Measurements from ENCODE around the gene NEDD8.

NEDD8 gene

GRCh38 chr14:24183014-24183481 lies 49.1 kb downstream of the NEDD8 start:
- Histone ChIP-seq H3K36me3 (ENCODE audit: control insufficient read depth in 2 of 2, insufficient read depth in 2 of 2, low read length in 2 of 2) (peaks cover 43 to 60% of the 10 kb centered on the region in 2 donors), H3K4me3 (ENCODE audit: low read length in 2 of 2) (no peak overlapping the region), H3K4me1 (ENCODE audit: control insufficient read depth, insufficient read depth, low read length) (peaks cover 14% of the 10 kb centered on the region), H3K9ac (ENCODE audit: low read length in 2 of 2) (no peak overlapping the region), H3K9me3 (ENCODE audit: control insufficient read depth in 2 of 2, low read length in 2 of 2) (no peaks in the 10 kb centered on the region), H3K27ac (ENCODE audit: low read length) (no peak overlapping the region), H3K27me3 (ENCODE audit: control insufficient read depth in 1 of 2, insufficient read depth in 2 of 2, low read length in 2 of 2) (no peaks in the 10 kb centered on the region)

DNA sequence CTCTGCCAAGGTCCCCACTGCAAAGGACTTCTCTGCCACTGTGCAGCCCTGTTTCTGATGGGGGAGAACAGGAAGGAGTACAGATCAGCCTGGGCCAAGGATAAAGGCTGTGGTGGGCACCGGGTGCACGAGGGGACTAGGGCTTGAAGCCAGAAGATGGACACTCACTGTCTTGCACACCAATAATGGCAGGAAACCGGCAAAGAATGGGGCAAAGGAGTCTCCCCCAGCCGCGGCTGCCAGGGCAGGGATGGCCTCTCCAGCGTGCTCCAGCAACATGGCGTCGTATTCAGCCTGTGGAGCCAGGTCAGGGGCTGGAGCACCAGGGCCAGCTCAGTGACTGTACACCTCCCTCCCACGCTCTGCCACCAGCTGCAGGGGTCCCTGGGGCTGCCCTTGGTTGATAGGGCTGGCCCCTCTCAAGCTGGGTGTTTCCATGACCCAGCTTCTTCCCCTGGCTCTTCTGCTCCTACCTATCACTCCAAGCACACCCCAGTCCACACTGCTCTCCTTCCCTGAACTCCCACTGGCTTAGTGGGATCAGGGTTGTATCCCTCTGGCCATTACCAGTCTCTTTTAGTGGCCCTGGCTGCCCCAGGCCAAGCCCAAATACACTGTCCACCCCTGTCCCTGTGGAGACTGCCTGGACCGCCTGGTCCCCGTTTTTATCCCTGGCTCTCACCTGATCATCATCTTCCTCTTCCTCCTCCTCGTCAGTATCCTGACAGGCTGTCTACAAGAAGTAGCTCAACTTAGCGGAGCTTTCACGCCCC lies 49.9 kb downstream of the NEDD8 start:
- no peak overlapping the region for H3K9ac ChIP-seq (ENCODE audit: low read length in 2 of 2)
- H3K36me3 ChIP-seq (ENCODE audit: control insufficient read depth in 2 of 2, insufficient read depth in 2 of 2, low read length in 2 of 2), result peaks cover 43 to 60% of the 10 kb centered on the region in 2 donors
- no peak overlapping the region for H3K27ac ChIP-seq (ENCODE audit: low read length)

DNA sequence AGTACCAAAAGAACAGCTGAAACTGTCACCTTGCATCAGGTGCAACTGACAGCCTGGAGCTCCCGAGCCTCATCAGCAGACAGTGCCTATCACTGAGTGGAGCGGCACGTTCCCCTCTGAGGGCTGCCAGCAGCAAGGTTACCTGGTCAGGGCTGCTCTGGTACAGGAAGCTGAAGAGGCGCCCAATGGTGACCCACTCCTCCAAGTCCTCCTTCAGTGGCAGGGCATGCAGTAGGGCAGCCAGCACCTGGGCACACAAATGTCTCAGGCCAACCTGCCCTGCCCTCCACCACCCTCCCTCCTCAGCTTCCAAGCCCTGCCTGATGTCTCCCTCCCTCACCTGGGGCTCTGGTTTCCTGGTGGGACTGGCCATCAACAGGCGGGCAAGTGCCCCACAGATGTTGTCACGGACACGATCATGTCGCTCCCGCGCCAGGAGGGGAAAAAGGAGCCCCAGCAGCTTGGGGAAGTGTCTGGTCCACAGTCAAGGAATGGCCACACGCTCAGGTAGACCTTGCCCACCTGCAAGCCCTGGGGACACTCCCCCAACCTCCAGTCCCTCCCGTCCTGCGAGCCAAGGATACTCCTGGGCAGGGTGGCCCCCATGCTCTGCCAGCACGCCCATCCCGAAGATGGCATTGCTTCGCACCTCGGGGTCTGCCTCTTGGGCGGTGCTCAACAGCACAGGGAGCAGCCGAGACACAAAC lies 50.6 kb downstream of the NEDD8 start:
- H3K36me3 ChIP-seq (ENCODE audit: control insufficient read depth in 2 of 2, insufficient read depth in 2 of 2, low read length in 2 of 2), result peaks cover 40 to 55% of the 10 kb centered on the region in 2 donors
- H3K9me3 ChIP-seq (ENCODE audit: control insufficient read depth in 2 of 2, low read length in 2 of 2), result no peaks in the 10 kb centered on the region
- H3K27me3 ChIP-seq (ENCODE audit: control insufficient read depth in 1 of 2, insufficient read depth in 2 of 2, low read length in 2 of 2), result no peaks in the 10 kb centered on the region
- H3K9ac ChIP-seq (ENCODE audit: low read length in 2 of 2), result no peak overlapping the region
- peak overlapping the region; percentile 76 for H3K27ac ChIP-seq (ENCODE audit: low read length)
- peaks cover 6% of the 10 kb centered on the region for H3K4me1 ChIP-seq (ENCODE audit: control insufficient read depth, insufficient read depth, low read length)
- no peak overlapping the region for H3K4me3 ChIP-seq (ENCODE audit: low read length in 2 of 2)

More for the DNA sequence above, 49.9 kb downstream of the NEDD8 start:
- Histone ChIP-seq H3K27me3 (ENCODE audit: control insufficient read depth in 1 of 2, insufficient read depth in 2 of 2, low read length in 2 of 2) (no peaks in the 10 kb centered on the region), H3K9me3 (ENCODE audit: control insufficient read depth in 2 of 2, low read length in 2 of 2) (no peaks in the 10 kb centered on the region), H3K4me3 (ENCODE audit: low read length in 2 of 2) (no peak overlapping the region), H3K4me1 (ENCODE audit: control insufficient read depth, insufficient read depth, low read length) (peaks cover 6% of the 10 kb centered on the region)

- Histone ChIP-seq H3K36me3 (ENCODE audit: control insufficient read depth in 2 of 2, insufficient read depth in 2 of 2, low read length in 2 of 2) (peaks cover 28 to 43% of the 10 kb centered on the region in 2 donors), H3K9ac (ENCODE audit: low read length in 2 of 2) (peak overlapping the region; percentile 29 to 40), H3K27ac (ENCODE audit: low read length) (peak overlapping the region; percentile 76), H3K4me1 (ENCODE audit: control insufficient read depth, insufficient read depth, low read length) (peaks cover 6% of the 10 kb centered on the region), H3K9me3 (ENCODE audit: control insufficient read depth in 2 of 2, low read length in 2 of 2) (no peaks in the 10 kb centered on the region), H3K27me3 (ENCODE audit: control insufficient read depth in 1 of 2, insufficient read depth in 2 of 2, low read length in 2 of 2) (no peaks in the 10 kb centered on the region), H3K4me3 (ENCODE audit: low read length in 2 of 2) (no peak overlapping the region)
These were observed 52.0 kb downstream of the NEDD8 start for GRCh38 chr14:24179961-24180796.

GRCh38 chr14:24179294-24179960 lies 52.7 kb downstream of the NEDD8 start:
- Histone ChIP-seq H3K27me3 (ENCODE audit: control insufficient read depth in 1 of 2, insufficient read depth in 2 of 2, low read length in 2 of 2) (no peaks in the 10 kb centered on the region), H3K9me3 (ENCODE audit: control insufficient read depth in 2 of 2, low read length in 2 of 2) (no peaks in the 10 kb centered on the region), H3K9ac (ENCODE audit: low read length in 2 of 2) (peak overlapping the region; percentile 5 to 40), H3K27ac (ENCODE audit: low read length) (peak overlapping the region; percentile 76), H3K36me3 (ENCODE audit: control insufficient read depth in 2 of 2, insufficient read depth in 2 of 2, low read length in 2 of 2) (peaks cover 21 to 37% of the 10 kb centered on the region in 2 donors), H3K4me3 (ENCODE audit: low read length in 2 of 2) (no peak overlapping the region), H3K4me1 (ENCODE audit: control insufficient read depth, insufficient read depth, low read length) (peaks cover 6% of the 10 kb centered on the region)

DNA sequence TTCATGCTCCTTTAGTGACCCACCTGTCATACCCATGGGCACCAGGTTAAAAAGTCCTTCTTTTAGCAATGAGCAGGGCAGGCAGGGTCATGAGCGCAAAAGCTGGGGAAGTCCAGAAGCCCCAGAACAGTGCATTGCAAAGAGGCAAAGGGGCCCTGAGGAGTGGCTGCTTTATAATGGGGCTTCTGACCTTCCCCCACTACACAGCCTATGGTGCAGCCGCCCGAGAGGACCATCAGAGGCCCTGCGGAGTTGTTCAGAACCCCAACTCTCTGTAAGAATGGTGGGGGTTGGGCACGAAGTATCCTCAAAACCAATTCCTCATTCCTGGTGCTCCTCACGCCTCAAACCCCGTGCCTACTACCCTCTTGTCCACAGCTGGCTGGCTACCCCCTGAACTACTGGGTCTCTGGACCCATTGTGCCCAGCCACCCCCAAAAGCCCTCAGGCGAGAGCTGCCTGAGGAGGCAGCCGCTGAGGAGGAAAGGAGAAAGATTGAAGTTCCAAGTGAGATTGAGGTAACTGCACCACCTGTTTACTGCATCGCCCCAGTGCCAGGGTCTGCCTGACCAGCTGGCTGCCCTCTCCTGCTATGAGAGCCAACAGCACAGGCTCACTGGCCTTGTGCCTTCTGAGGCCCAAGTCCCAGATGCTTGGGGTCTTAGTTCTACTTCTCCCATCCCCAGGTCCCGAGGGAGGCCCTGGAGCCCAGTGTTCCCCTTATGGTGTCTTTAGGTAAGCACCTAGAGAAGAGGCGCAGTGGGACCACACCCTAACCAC lies 53.6 kb downstream of the NEDD8 start:
- Histone ChIP-seq H3K36me3 (ENCODE audit: control insufficient read depth in 2 of 2, insufficient read depth in 2 of 2, low read length in 2 of 2) (peaks cover 17 to 31% of the 10 kb centered on the region in 2 donors), H3K9me3 (ENCODE audit: control insufficient read depth in 2 of 2, low read length in 2 of 2) (no peaks in the 10 kb centered on the region), H3K4me3 (ENCODE audit: low read length in 2 of 2) (no peak overlapping the region), H3K27ac (ENCODE audit: low read length) (peak overlapping the region; percentile 76), H3K27me3 (ENCODE audit: control insufficient read depth in 1 of 2, insufficient read depth in 2 of 2, low read length in 2 of 2) (no peaks in the 10 kb centered on the region), H3K4me1 (ENCODE audit: control insufficient read depth, insufficient read depth, low read length) (peaks cover 6% of the 10 kb centered on the region), H3K9ac (ENCODE audit: low read length in 2 of 2) (no peak overlapping the region)

- H3K4me1 ChIP-seq (ENCODE audit: control insufficient read depth, insufficient read depth, low read length), result peaks cover 9% of the 10 kb centered on the region
- no peak overlapping the region for H3K27ac ChIP-seq (ENCODE audit: low read length)
- no peak overlapping the region for H3K9ac ChIP-seq (ENCODE audit: low read length in 2 of 2)
- H3K4me3 ChIP-seq (ENCODE audit: low read length in 2 of 2), result no peak overlapping the region
- H3K27me3 ChIP-seq (ENCODE audit: control insufficient read depth in 1 of 2, insufficient read depth in 2 of 2, low read length in 2 of 2), result no peaks in the 10 kb centered on the region
- H3K9me3 ChIP-seq (ENCODE audit: control insufficient read depth in 2 of 2, low read length in 2 of 2), result no peaks in the 10 kb centered on the region
- H3K36me3 ChIP-seq (ENCODE audit: control insufficient read depth in 2 of 2, insufficient read depth in 2 of 2, low read length in 2 of 2), result peaks cover 13 to 27% of the 10 kb centered on the region in 2 donors
These were observed 54.3 kb downstream of the NEDD8 start for GRCh38 chr14:24177891-24178290.

DNA sequence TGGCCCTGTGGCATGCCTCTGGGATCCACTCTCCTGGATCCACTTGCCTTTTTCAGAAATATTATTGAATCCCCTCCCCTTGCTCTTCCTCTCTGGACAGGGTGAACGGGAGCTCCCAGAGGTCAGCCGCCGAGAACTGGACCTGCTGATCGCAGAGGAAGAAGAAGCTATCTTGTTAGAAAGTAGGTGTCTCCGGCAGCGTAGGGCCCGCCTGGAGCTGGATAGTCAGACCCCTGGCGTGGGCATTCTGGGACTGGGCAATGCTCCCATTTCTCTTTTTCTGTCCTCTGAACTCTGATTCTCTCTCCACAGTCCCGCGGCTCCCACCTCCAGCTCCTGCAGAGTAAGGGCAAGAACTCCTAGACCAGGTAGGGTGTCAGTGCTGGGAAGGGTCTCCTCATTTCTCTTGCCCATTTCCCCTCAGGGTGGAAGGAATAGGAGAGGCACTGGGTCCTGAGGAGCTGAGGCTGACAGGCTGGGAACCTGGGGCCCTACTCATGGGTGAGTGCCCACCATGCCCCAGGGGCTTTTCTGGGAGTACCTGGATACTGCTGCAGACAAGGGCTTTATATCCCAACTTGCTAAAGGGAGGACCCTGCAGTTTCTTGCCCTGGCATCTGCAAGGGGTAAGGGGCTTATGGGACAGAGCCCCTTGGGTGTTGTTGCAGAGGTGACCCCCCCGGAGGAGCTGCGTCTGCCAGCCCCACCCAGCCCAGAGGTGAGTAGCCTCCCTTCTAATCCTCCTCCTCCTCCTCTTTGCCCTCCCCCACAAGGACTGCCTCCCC lies 54.9 kb downstream of the NEDD8 start:
- no peak overlapping the region for H3K9ac ChIP-seq (ENCODE audit: low read length in 2 of 2)
- no peaks in the 10 kb centered on the region for H3K27me3 ChIP-seq (ENCODE audit: control insufficient read depth in 1 of 2, insufficient read depth in 2 of 2, low read length in 2 of 2)
- no peak overlapping the region for H3K27ac ChIP-seq (ENCODE audit: low read length)
- peaks cover 10 to 22% of the 10 kb centered on the region in 2 donors for H3K36me3 ChIP-seq (ENCODE audit: control insufficient read depth in 2 of 2, insufficient read depth in 2 of 2, low read length in 2 of 2)
- H3K4me1 ChIP-seq (ENCODE audit: control insufficient read depth, insufficient read depth, low read length), result peaks cover 12% of the 10 kb centered on the region
- no peak overlapping the region for H3K4me3 ChIP-seq (ENCODE audit: low read length in 2 of 2)
- no peaks in the 10 kb centered on the region for H3K9me3 ChIP-seq (ENCODE audit: control insufficient read depth in 2 of 2, low read length in 2 of 2)

- peaks cover 6 to 18% of the 10 kb centered on the region in 2 donors for H3K36me3 ChIP-seq (ENCODE audit: control insufficient read depth in 2 of 2, insufficient read depth in 2 of 2, low read length in 2 of 2)
These were observed 55.6 kb downstream of the NEDD8 start for GRCh38 chr14:24176599-24176998.

More at GRCh38 chr14:24176599-24176998, 55.6 kb downstream of the NEDD8 start:
- Histone ChIP-seq H3K4me1 (ENCODE audit: control insufficient read depth, insufficient read depth, low read length) (peaks cover 18% of the 10 kb centered on the region), H3K9ac (ENCODE audit: low read length in 2 of 2) (no peak overlapping the region), H3K27me3 (ENCODE audit: control insufficient read depth in 1 of 2, insufficient read depth in 2 of 2, low read length in 2 of 2) (no peaks in the 10 kb centered on the region), H3K4me3 (ENCODE audit: low read length in 2 of 2) (no peak overlapping the region), H3K9me3 (ENCODE audit: control insufficient read depth in 2 of 2, low read length in 2 of 2) (no peaks in the 10 kb centered on the region), H3K27ac (ENCODE audit: low read length) (no peak overlapping the region)
